ENCODE results near the gene CLEC4M.
"Not testable (repeated sequence)": the region's sequence is repeated elsewhere in the genome, so short reads cannot be mapped to it uniquely, and the experiment has no call there.

Gene CLEC4M

DNA sequence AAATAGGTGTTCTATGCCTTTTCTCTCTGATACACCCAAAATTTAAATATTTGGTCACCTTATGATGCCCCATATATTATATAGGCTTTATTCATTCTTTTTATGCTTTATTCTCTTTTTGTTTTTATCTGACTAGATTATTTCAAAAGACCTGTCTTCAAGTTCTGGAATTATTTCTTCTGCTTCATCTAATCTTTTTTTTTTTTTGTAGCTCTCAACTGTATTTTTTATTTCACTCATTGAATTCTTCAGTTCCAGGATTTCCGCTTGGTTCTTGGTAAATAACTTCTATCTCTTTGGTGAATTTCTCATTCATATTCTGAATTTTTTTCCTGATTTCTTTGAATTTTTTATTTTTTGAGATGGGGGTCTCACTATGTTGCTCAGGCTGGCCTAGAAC, 3.9 kb upstream of the CLEC4M start:
- Histone ChIP-seq H3K27ac (ENCODE audit: low read depth, low read length) (no peak overlapping the region), H3K27me3 (ENCODE audit: control insufficient read depth in 1 of 2, insufficient read depth in 2 of 2, low read length in 2 of 2) (no peaks in the 10 kb centered on the region), H3K36me3 (ENCODE audit: insufficient read depth, low read length) (no peaks in the 10 kb centered on the region), H3K4me1 (ENCODE audit: insufficient read depth, low read length) (no peaks in the 10 kb centered on the region), H3K4me3 (ENCODE audit: low read depth in 1 of 2, low read length in 2 of 2) (no peak overlapping the region), H3K9ac (ENCODE audit: low read length) (no peak overlapping the region), H3K9me3 (ENCODE audit: low read length) (peaks cover 17% of the 10 kb centered on the region)

DNA sequence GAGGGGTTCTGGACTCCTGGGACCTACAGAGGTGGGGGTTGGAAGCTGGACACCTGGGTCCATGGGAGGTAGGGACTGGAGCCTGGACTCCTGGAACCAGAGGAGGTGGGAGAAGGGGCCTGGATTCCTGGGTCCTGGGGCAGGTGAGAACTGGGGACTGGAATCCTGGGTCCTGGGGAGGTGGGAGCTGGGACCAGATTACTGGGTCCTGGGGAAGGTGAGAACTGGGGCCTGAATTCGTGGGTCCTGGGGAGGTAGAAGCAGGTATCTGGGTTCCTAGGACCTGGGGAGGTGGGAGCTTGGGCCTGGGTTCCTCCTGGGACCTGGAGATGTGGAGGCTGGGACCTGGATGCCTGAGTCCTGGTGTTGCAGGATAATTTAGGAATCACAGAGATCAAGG, 653 bp downstream of the CLEC4M start:
- Histone ChIP-seq H3K4me3 (ENCODE audit: low read depth in 1 of 2, low read length in 2 of 2) (no peak overlapping the region), H3K9ac (ENCODE audit: low read length) (no peak overlapping the region), H3K27ac (ENCODE audit: low read depth, low read length) (no peak overlapping the region), H3K9me3 (ENCODE audit: low read length) (peaks cover 4% of the 10 kb centered on the region), H3K36me3 (ENCODE audit: insufficient read depth, low read length) (no peaks in the 10 kb centered on the region), H3K4me1 (ENCODE audit: insufficient read depth, low read length) (no peaks in the 10 kb centered on the region), H3K27me3 (ENCODE audit: control insufficient read depth in 1 of 2, insufficient read depth in 2 of 2, low read length in 2 of 2) (no peaks in the 10 kb centered on the region)

DNA sequence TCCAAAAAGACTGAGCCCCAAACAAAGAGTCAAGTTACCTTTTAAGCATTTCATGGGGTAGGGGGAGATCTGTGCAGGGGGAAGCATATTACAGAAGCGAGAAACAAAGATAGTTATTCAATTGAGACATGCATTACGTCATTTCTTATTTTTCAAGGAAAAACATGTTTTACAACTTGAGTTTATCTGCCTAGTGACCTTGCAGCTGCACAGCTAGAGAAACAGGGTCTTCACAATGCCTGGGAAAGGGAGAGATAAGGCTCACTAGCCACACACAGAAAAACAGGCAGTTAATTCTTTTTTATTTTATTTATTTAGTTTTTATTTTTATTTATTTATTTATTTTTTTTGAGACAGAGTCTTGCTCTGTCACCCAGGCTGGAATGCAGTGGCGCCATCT, 1.1 kb downstream of the CLEC4M start:
- not testable (repeated sequence) for H3K4me3 ChIP-seq (ENCODE audit: low read depth in 1 of 2, low read length in 2 of 2); H3K9me3 ChIP-seq (ENCODE audit: low read length); H3K4me1 ChIP-seq (ENCODE audit: insufficient read depth, low read length); H3K27me3 ChIP-seq (ENCODE audit: control insufficient read depth in 1 of 2, insufficient read depth in 2 of 2, low read length in 2 of 2); H3K9ac ChIP-seq (ENCODE audit: low read length); H3K27ac ChIP-seq (ENCODE audit: low read depth, low read length); H3K36me3 ChIP-seq (ENCODE audit: insufficient read depth, low read length)

DNA sequence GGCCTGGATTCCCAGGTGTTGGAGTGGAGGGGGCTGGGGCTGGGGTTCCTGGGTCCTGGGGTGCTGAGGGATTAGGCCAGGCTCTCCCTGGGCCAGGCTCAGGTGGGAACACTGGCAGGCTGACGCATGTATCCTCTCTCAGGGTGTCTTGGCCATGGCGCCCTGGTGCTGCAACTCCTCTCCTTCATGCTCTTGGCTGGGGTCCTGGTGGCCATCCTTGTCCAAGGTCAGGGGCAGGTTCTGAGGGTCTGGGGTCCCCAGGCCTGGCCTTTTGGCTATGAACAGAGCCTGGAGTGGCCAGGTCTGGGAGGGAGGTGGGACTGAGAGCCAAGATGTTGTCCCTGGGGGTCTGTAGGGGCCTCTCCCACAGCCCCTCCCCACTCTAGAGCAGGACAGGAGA, 2.0 kb downstream of the CLEC4M start:
- H3K4me1 ChIP-seq (ENCODE audit: insufficient read depth, low read length); H3K27ac ChIP-seq (ENCODE audit: low read depth, low read length); H3K9me3 ChIP-seq (ENCODE audit: low read length); H3K36me3 ChIP-seq (ENCODE audit: insufficient read depth, low read length); H3K9ac ChIP-seq (ENCODE audit: low read length); H3K27me3 ChIP-seq (ENCODE audit: control insufficient read depth in 1 of 2, insufficient read depth in 2 of 2, low read length in 2 of 2); H3K4me3 ChIP-seq (ENCODE audit: low read depth in 1 of 2, low read length in 2 of 2): not testable (repeated sequence)

DNA sequence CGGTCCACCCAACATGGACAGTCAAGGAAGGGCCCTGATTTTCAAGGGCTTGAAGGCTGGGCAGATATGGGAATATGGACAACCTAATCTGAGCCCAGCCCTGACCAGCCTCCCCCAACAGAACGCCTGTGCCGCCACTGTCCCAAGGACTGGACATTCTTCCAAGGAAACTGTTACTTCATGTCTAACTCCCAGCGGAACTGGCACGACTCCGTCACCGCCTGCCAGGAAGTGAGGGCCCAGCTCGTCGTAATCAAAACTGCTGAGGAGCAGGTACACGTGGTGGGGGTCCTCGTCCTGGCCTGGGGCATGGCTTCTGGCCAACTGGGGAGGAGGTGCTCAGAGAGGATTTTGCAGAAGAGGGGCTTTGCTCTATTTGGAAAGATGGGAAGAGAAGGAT, 3.5 kb downstream of the CLEC4M start:
- Histone ChIP-seq H3K9me3 (ENCODE audit: low read length) (no peaks in the 10 kb centered on the region), H3K4me3 (ENCODE audit: low read depth in 1 of 2, low read length in 2 of 2) (no peak overlapping the region), H3K4me1 (ENCODE audit: insufficient read depth, low read length) (no peaks in the 10 kb centered on the region), H3K27ac (ENCODE audit: low read depth, low read length) (no peak overlapping the region), H3K27me3 (ENCODE audit: control insufficient read depth in 1 of 2, insufficient read depth in 2 of 2, low read length in 2 of 2) (no peaks in the 10 kb centered on the region), H3K9ac (ENCODE audit: low read length) (no peak overlapping the region), H3K36me3 (ENCODE audit: insufficient read depth, low read length) (no peaks in the 10 kb centered on the region)

DNA sequence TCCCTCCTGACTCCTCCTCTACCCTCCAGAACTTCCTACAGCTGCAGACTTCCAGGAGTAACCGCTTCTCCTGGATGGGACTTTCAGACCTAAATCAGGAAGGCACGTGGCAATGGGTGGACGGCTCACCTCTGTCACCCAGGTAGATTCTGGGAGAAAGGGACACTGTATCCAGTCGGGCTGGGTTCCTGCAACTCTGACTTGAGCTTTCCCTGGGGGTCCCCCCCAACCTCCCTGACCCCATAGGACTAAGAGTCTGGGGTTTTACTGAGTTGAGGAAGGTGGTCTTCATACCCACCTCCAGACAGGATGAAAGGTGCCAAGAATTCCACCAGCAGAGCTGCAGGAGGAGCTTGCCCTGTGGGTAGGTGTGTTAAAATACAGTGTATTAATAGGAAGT, 4.4 kb downstream of the CLEC4M start:
- Histone ChIP-seq H3K36me3 (ENCODE audit: insufficient read depth, low read length) (no peaks in the 10 kb centered on the region), H3K9me3 (ENCODE audit: low read length) (no peaks in the 10 kb centered on the region), H3K27me3 (ENCODE audit: control insufficient read depth in 1 of 2, insufficient read depth in 2 of 2, low read length in 2 of 2) (no peaks in the 10 kb centered on the region), H3K4me1 (ENCODE audit: insufficient read depth, low read length) (no peaks in the 10 kb centered on the region), H3K27ac (ENCODE audit: low read depth, low read length) (no peak overlapping the region), H3K9ac (ENCODE audit: low read length) (no peak overlapping the region), H3K4me3 (ENCODE audit: low read depth in 1 of 2, low read length in 2 of 2) (no peak overlapping the region)

DNA sequence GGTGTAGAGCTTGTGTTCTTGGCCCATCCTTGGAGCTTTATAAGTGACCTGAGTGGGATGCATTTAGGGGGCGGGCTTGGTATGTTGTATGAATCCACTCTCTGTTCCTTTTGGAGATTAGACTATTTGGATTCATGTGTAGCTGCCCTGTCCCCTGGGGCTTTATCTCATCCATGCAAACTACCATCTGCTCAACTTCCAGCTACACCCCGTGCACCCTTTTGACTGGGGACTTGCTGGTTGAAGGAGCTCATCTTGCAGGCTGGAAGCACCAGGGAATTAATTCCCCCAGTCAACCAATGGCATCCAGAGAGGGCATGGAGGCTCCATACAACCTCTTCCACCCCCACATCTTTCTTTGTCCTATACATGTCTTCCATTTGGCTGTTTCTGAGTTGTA, 6.1 kb downstream of the CLEC4M start:
- Histone ChIP-seq H3K27me3 (ENCODE audit: control insufficient read depth in 1 of 2, insufficient read depth in 2 of 2, low read length in 2 of 2) (no peaks in the 10 kb centered on the region), H3K36me3 (ENCODE audit: insufficient read depth, low read length) (no peaks in the 10 kb centered on the region), H3K4me1 (ENCODE audit: insufficient read depth, low read length) (no peaks in the 10 kb centered on the region), H3K4me3 (ENCODE audit: low read depth in 1 of 2, low read length in 2 of 2) (no peak overlapping the region), H3K27ac (ENCODE audit: low read depth, low read length) (no peak overlapping the region), H3K9ac (ENCODE audit: low read length) (no peak overlapping the region), H3K9me3 (ENCODE audit: low read length) (no peaks in the 10 kb centered on the region)

DNA sequence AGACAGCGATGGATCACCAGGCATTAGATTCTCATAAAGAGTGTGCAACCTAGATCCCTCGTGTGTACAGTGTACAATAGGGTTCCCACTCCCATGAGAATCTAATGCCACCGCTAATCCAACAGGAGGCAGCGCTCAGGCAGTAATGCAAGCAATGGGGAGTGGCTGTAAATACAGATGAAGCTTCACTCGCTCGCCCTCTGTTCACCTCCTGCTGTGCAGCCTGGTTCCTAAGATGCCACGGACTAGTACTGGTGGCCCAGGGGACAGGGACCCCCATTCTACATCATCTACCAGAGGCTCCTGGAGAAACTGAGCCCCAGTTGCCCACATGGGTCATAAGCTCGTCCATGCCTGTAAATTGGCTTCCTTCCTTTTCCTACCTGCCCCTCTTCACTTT, 8.0 kb downstream of the CLEC4M start:
- Histone ChIP-seq H3K27me3 (ENCODE audit: control insufficient read depth in 1 of 2, insufficient read depth in 2 of 2, low read length in 2 of 2) (no peaks in the 10 kb centered on the region), H3K9me3 (ENCODE audit: low read length) (no peaks in the 10 kb centered on the region), H3K36me3 (ENCODE audit: insufficient read depth, low read length) (no peaks in the 10 kb centered on the region), H3K4me3 (ENCODE audit: low read depth in 1 of 2, low read length in 2 of 2) (no peak overlapping the region), H3K27ac (ENCODE audit: low read depth, low read length) (no peak overlapping the region), H3K9ac (ENCODE audit: low read length) (no peak overlapping the region), H3K4me1 (ENCODE audit: insufficient read depth, low read length) (no peaks in the 10 kb centered on the region)

DNA sequence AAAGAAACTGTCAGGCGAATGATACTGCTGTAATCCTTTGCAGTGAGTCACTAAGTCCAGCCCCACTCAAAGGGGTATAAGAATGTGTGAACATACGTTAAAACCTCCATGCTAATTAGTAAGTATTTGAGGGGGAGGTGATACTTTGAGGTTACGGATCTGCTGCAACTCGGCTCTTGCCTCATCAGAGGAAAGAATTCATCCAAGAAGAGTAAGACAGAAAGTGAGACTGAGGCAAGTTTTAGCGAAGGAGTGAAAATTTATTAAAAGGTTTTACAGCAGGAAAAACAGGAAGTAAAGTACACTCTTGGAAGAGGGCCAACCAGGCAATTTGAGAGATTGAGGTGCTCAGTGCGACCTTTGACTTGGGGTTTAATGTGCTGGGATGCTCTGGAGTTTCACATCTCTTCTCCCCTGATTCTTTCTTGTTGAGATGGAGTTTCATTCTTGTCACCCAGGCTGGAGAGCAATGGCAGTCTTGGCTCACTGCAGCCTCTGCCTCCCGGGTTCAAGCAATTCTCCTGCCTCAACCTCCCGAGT, 9.8 kb downstream of the CLEC4M start:
- Histone ChIP-seq H3K4me1 (ENCODE audit: insufficient read depth, low read length) (no peaks in the 10 kb centered on the region), H3K27me3 (ENCODE audit: control insufficient read depth in 1 of 2, insufficient read depth in 2 of 2, low read length in 2 of 2) (no peaks in the 10 kb centered on the region), H3K27ac (ENCODE audit: low read depth, low read length) (no peak overlapping the region), H3K9me3 (ENCODE audit: low read length) (no peaks in the 10 kb centered on the region), H3K4me3 (ENCODE audit: low read depth in 1 of 2, low read length in 2 of 2) (no peak overlapping the region), H3K36me3 (ENCODE audit: insufficient read depth, low read length) (no peaks in the 10 kb centered on the region), H3K9ac (ENCODE audit: low read length) (no peak overlapping the region)

DNA sequence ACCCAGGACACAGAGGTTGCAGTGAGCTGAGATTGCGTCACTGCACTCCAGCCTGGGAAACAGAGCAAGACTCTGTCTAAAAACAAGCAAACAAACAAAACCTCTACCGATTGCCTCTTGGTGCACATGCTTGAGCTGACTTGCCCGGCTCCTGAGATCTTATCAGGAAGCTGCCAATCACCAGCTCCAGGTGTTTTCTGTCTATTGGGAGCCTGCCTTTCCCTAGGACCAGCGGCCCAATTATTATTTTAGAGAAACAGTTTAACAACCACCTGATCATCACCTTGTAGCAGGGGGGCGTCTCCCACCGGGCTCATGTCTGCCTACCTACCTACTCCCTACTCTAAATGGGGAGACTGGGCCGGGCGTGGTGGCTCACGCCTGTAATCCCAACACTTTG, 10.8 kb downstream of the CLEC4M start:
- H3K27ac ChIP-seq (ENCODE audit: low read depth, low read length): no peak overlapping the region
- H3K27me3 ChIP-seq (ENCODE audit: control insufficient read depth in 1 of 2, insufficient read depth in 2 of 2, low read length in 2 of 2): no peaks in the 10 kb centered on the region
- no peaks in the 10 kb centered on the region for H3K4me1 ChIP-seq (ENCODE audit: insufficient read depth, low read length)
- no peaks in the 10 kb centered on the region for H3K36me3 ChIP-seq (ENCODE audit: insufficient read depth, low read length)
- no peak overlapping the region for H3K4me3 ChIP-seq (ENCODE audit: low read depth in 1 of 2, low read length in 2 of 2)
- no peak overlapping the region for H3K9ac ChIP-seq (ENCODE audit: low read length)
- H3K9me3 ChIP-seq (ENCODE audit: low read length): no peaks in the 10 kb centered on the region

DNA sequence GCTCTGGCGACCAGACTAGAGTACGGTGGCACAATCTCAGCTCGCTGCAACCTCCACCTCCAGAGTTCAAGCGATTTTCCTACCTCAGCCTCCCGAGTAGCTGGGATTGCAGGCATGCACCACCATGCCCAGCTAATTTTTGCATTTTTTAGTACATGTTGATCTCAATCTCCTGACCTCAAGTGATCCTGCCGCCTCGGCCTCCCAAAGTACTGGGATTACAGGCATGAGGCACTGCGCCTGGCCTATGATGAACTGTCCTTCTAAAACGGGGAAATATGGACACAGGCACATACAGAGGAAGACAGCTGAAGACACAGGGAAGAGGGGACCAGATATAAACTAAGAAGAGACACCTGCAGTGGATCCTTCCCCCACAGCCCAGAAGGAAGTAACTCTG, 12.7 kb downstream of the CLEC4M start:
- Histone ChIP-seq H3K9me3 (ENCODE audit: low read length) (no peaks in the 10 kb centered on the region), H3K27me3 (ENCODE audit: control insufficient read depth in 1 of 2, insufficient read depth in 2 of 2, low read length in 2 of 2) (no peaks in the 10 kb centered on the region), H3K27ac (ENCODE audit: low read depth, low read length) (no peak overlapping the region), H3K9ac (ENCODE audit: low read length) (no peak overlapping the region), H3K4me3 (ENCODE audit: low read depth in 1 of 2, low read length in 2 of 2) (no peak overlapping the region), H3K4me1 (ENCODE audit: insufficient read depth, low read length) (no peaks in the 10 kb centered on the region), H3K36me3 (ENCODE audit: insufficient read depth, low read length) (no peaks in the 10 kb centered on the region)

DNA sequence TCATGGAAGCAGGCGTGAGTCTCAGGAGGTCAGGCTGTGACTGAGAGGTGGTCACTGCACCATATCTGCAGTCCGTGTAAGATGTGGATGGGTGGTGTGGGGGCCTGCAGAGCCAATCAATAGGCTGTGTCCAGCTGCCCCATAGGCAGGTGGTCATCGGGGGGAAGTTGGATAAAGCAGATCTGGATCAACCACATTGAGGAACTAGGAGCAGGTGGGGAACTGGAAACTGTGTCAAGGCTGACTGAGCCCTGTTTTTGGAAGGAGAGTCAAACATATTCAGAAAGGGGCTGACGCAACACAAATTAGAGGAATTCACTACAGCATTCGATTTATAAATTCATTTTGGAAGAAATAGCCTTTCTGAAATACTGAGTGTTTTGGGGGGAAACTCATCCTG, 15.0 kb downstream of the CLEC4M start:
- Histone ChIP-seq H3K27ac (ENCODE audit: low read depth, low read length) (no peak overlapping the region), H3K9me3 (ENCODE audit: low read length) (no peaks in the 10 kb centered on the region), H3K9ac (ENCODE audit: low read length) (no peak overlapping the region), H3K36me3 (ENCODE audit: insufficient read depth, low read length) (no peaks in the 10 kb centered on the region), H3K4me1 (ENCODE audit: insufficient read depth, low read length) (no peaks in the 10 kb centered on the region), H3K27me3 (ENCODE audit: control insufficient read depth in 1 of 2, insufficient read depth in 2 of 2, low read length in 2 of 2) (peaks cover 0 to 4% of the 10 kb centered on the region in 2 donors), H3K4me3 (ENCODE audit: low read depth in 1 of 2, low read length in 2 of 2) (no peak overlapping the region)
